ENCODE results near the gene EEFSEC. TPM values are rescaled to one million over a fixed set of nuclear protein-coding genes. Genes with fewer than 3 reads are reported as not detected.

EEFSEC gene
- total RNA-seq, 1 donor, result 5.1 TPM

GRCh38 chr3:128447561-128448013, 294.3 kb downstream of the EEFSEC start:
- H3K27me3 ChIP-seq (ENCODE audit: insufficient read depth, low read length), result peaks cover 25% of the 10 kb centered on the region
- no peak overlapping the region for H2AFZ ChIP-seq (ENCODE audit: low read length)
- TF ChIP-seq CTCF (IDR thresholded peaks at IDR 0.05; ENCODE audit: extremely low read depth, low read depth, low read length), result no peak
- DNase-seq (ENCODE audit: insufficient read length, low spot score, missing footprints), result no peak
- H3K4me3 ChIP-seq (ENCODE audit: insufficient read depth, low read length), result no peak overlapping the region
- no peak overlapping the region for H3K27ac ChIP-seq (ENCODE audit: low read depth, low read length)
- H4K20me1 ChIP-seq (ENCODE audit: insufficient read depth, low read length), result no peaks in the 10 kb centered on the region
- H3K4me2 ChIP-seq (ENCODE audit: insufficient read depth, low read length), result no peak overlapping the region
- H3K79me2 ChIP-seq (ENCODE audit: insufficient read depth, low read length), result no peaks in the 10 kb centered on the region
- no peaks in the 10 kb centered on the region for H3K4me1 ChIP-seq (ENCODE audit: insufficient read depth, low read length)
- no peaks in the 10 kb centered on the region for H3K36me3 ChIP-seq (ENCODE audit: insufficient read depth, low read length)
- no peaks in the 10 kb centered on the region for H3K9me3 ChIP-seq (ENCODE audit: low read depth, low read length)

GRCh38 chr3:128448491-128448890, 295.2 kb downstream of the EEFSEC start:
- Histone ChIP-seq H3K4me1 (ENCODE audit: insufficient read depth, low read length) (no peaks in the 10 kb centered on the region), H3K36me3 (ENCODE audit: insufficient read depth, low read length) (no peaks in the 10 kb centered on the region), H3K4me2 (ENCODE audit: insufficient read depth, low read length) (no peak overlapping the region), H3K27ac (ENCODE audit: low read depth, low read length) (no peak overlapping the region), H2AFZ (ENCODE audit: low read length) (no peak overlapping the region), H3K79me2 (ENCODE audit: insufficient read depth, low read length) (no peaks in the 10 kb centered on the region), H3K27me3 (ENCODE audit: insufficient read depth, low read length) (peaks cover 28% of the 10 kb centered on the region), H4K20me1 (ENCODE audit: insufficient read depth, low read length) (no peaks in the 10 kb centered on the region), H3K4me3 (ENCODE audit: insufficient read depth, low read length) (no peak overlapping the region), H3K9me3 (ENCODE audit: low read depth, low read length) (no peaks in the 10 kb centered on the region)
- no peak for TF ChIP-seq CTCF (IDR thresholded peaks at IDR 0.05; ENCODE audit: extremely low read depth, low read depth, low read length)
- no peak for DNase-seq (ENCODE audit: insufficient read length, low spot score, missing footprints)

- no peak for DNase-seq (ENCODE audit: insufficient read length, low spot score, missing footprints)
- H3K4me3 ChIP-seq (ENCODE audit: insufficient read depth, low read length), result no peak overlapping the region
- H3K4me2 ChIP-seq (ENCODE audit: insufficient read depth, low read length), result no peak overlapping the region
- no peaks in the 10 kb centered on the region for H3K79me2 ChIP-seq (ENCODE audit: insufficient read depth, low read length)
- H3K4me1 ChIP-seq (ENCODE audit: insufficient read depth, low read length), result no peaks in the 10 kb centered on the region
- no peak overlapping the region for H2AFZ ChIP-seq (ENCODE audit: low read length)
- TF ChIP-seq CTCF (IDR thresholded peaks at IDR 0.05; ENCODE audit: extremely low read depth, low read depth, low read length), result no peak
- H3K9me3 ChIP-seq (ENCODE audit: low read depth, low read length), result no peaks in the 10 kb centered on the region
- no peaks in the 10 kb centered on the region for H3K36me3 ChIP-seq (ENCODE audit: insufficient read depth, low read length)
- H4K20me1 ChIP-seq (ENCODE audit: insufficient read depth, low read length), result no peaks in the 10 kb centered on the region
- H3K27ac ChIP-seq (ENCODE audit: low read depth, low read length), result no peak overlapping the region
- peaks cover 30% of the 10 kb centered on the region for H3K27me3 ChIP-seq (ENCODE audit: insufficient read depth, low read length)
Observed at GRCh38 chr3:128449111-128449638, 295.9 kb downstream of the EEFSEC start.

GRCh38 chr3:128452120-128452519, 298.8 kb downstream of the EEFSEC start:
- no peak for DNase-seq (ENCODE audit: insufficient read length, low spot score, missing footprints)
- no peak for TF ChIP-seq CTCF (IDR thresholded peaks at IDR 0.05; ENCODE audit: extremely low read depth, low read depth, low read length)
- no peaks in the 10 kb centered on the region for H3K4me1 ChIP-seq (ENCODE audit: insufficient read depth, low read length)
- no peak overlapping the region for H2AFZ ChIP-seq (ENCODE audit: low read length)
- no peak overlapping the region for H3K4me3 ChIP-seq (ENCODE audit: insufficient read depth, low read length)
- no peak overlapping the region for H3K4me2 ChIP-seq (ENCODE audit: insufficient read depth, low read length)
- no peaks in the 10 kb centered on the region for H3K36me3 ChIP-seq (ENCODE audit: insufficient read depth, low read length)
- H3K27me3 ChIP-seq (ENCODE audit: insufficient read depth, low read length), result peaks cover 54% of the 10 kb centered on the region
- H3K27ac ChIP-seq (ENCODE audit: low read depth, low read length), result no peak overlapping the region
- no peaks in the 10 kb centered on the region for H4K20me1 ChIP-seq (ENCODE audit: insufficient read depth, low read length)
- H3K79me2 ChIP-seq (ENCODE audit: insufficient read depth, low read length), result no peaks in the 10 kb centered on the region
- no peaks in the 10 kb centered on the region for H3K9me3 ChIP-seq (ENCODE audit: low read depth, low read length)
